Parathyroid adenoma (tissue), 2 donors: ENCODE measurements around the gene JUND.

Experiments used
- H2AFZ ChIP-seq: fragments of 300-600 bp; sonication (generic); one replicate; pipeline ENCODE4 v1.7.0; 2017; ENCODE audit warnings: antibody characterized with exemption, mild to moderate bottlenecking
- H3K27ac ChIP-seq: fragments of 300-600 bp; sonication (generic); one replicate; pipeline ENCODE4 v1.7.0; 2017
- H3K27me3 ChIP-seq: fragments of 300-600 bp; sonication (generic); one replicate; pipeline ENCODE4 v1.7.0; 2017; ENCODE audit warnings: low read length; ENCODE audit not compliant: control insufficient read depth, insufficient read depth
- H3K36me3 ChIP-seq: fragments of 300-600 bp; sonication (generic); one replicate; pipeline ENCODE4 v1.7.0; 2017; ENCODE audit warnings: low read length; ENCODE audit not compliant: control insufficient read depth, insufficient read depth
- H3K4me1 ChIP-seq: fragments of 300-600 bp; sonication (generic); one replicate; pipeline ENCODE4 v1.7.0; 2017; ENCODE audit warnings: control low read depth
- H3K4me2 ChIP-seq: fragments of 300-600 bp; sonication (generic); one replicate; pipeline ENCODE4 v1.7.0; 2017; ENCODE audit warnings: low read length
- H3K4me3 ChIP-seq: fragments of 300-600 bp; sonication (generic); one replicate; pipeline ENCODE4 v1.7.0; 2017; ENCODE audit warnings: low read depth, low read length
- H3K79me2 ChIP-seq: fragments of 300-600 bp; sonication (generic); one replicate; pipeline ENCODE4 v1.7.0; 2017; ENCODE audit warnings: control low read depth
- H3K9ac ChIP-seq: fragments of 300-600 bp; sonication (generic); one replicate; pipeline ENCODE4 v1.7.0; 2017; ENCODE audit warnings: mild to moderate bottlenecking
- H3K9me3 ChIP-seq: fragments of 300-600 bp; sonication (generic); one replicate; pipeline ENCODE4 v1.7.0; 2017; ENCODE audit warnings: low read length; ENCODE audit not compliant: control insufficient read depth
- CTCF ChIP-seq: fragments of 300-600 bp; sonication (generic); IDR thresholded peaks from one replicate; pipeline ENCODE4 v1.7.0; 2017; ENCODE audit warnings: antibody characterized with exemption, mild to moderate bottlenecking
- donor health status: primary hyperparathyroidism.

JUND gene

GRCh38 chr19:18312092-18312534 lies 30.7 kb upstream of the JUND start:
- no peaks in the 10 kb centered on the region for H3K36me3 ChIP-seq

GRCh38 chr19:18311502-18312091 lies 30.2 kb upstream of the JUND start:
- no peaks in the 10 kb centered on the region for H3K27me3 ChIP-seq
- H2AFZ ChIP-seq, result no peak overlapping the region
- no peak overlapping the region for H3K4me2 ChIP-seq
- TF ChIP-seq CTCF, result no peak
- no peaks in the 10 kb centered on the region for H3K36me3 ChIP-seq
- H3K9ac ChIP-seq, result no peak overlapping the region
- H3K4me3 ChIP-seq, result no peak overlapping the region
- no peaks in the 10 kb centered on the region for H3K9me3 ChIP-seq
- no peak overlapping the region for H3K27ac ChIP-seq
- peaks cover 18% of the 10 kb centered on the region for H3K79me2 ChIP-seq
- H3K4me1 ChIP-seq, result peaks cover 13% of the 10 kb centered on the region

More at GRCh38 chr19:18312092-18312534, 30.7 kb upstream of the JUND start:
- H3K4me1 ChIP-seq, result peaks cover 9% of the 10 kb centered on the region
- no peak overlapping the region for H2AFZ ChIP-seq
- H3K9me3 ChIP-seq, result no peaks in the 10 kb centered on the region
- H3K4me3 ChIP-seq, result no peak overlapping the region
- H3K9ac ChIP-seq, result no peak overlapping the region
- H3K4me2 ChIP-seq, result no peak overlapping the region
- no peak for TF ChIP-seq CTCF
- no peaks in the 10 kb centered on the region for H3K27me3 ChIP-seq
- H3K27ac ChIP-seq, result no peak overlapping the region
- peaks cover 20% of the 10 kb centered on the region for H3K79me2 ChIP-seq

- H3K4me2 ChIP-seq, result no peak overlapping the region
- H3K9ac ChIP-seq, result no peak overlapping the region
- no peak for TF ChIP-seq CTCF
- H3K9me3 ChIP-seq, result no peaks in the 10 kb centered on the region
- no peak overlapping the region for H3K4me3 ChIP-seq
- H3K36me3 ChIP-seq, result no peaks in the 10 kb centered on the region
- H2AFZ ChIP-seq, result no peak overlapping the region
- H3K27ac ChIP-seq, result no peak overlapping the region
- H3K79me2 ChIP-seq, result peaks cover 14% of the 10 kb centered on the region
- H3K27me3 ChIP-seq, result no peaks in the 10 kb centered on the region
- peaks cover 19% of the 10 kb centered on the region for H3K4me1 ChIP-seq
These were observed 29.5 kb upstream of the JUND start for GRCh38 chr19:18310966-18311365.

GRCh38 chr19:18310118-18310909 lies 28.9 kb upstream of the JUND start:
- H3K4me2 ChIP-seq, result no peak overlapping the region
- H3K79me2 ChIP-seq, result peaks cover 14% of the 10 kb centered on the region
- peaks cover 26% of the 10 kb centered on the region for H3K4me1 ChIP-seq
- H3K27ac ChIP-seq, result no peak overlapping the region
- no peaks in the 10 kb centered on the region for H3K27me3 ChIP-seq
- H2AFZ ChIP-seq, result no peak overlapping the region
- no peaks in the 10 kb centered on the region for H3K9me3 ChIP-seq
- H3K36me3 ChIP-seq, result no peaks in the 10 kb centered on the region
- H3K9ac ChIP-seq, result no peak overlapping the region
- no peak for TF ChIP-seq CTCF
- H3K4me3 ChIP-seq, result no peak overlapping the region
